GM13976 (cell line): ENCODE measurements around the gene COL4A3.
A peak's percentile ranks its signal among the peaks of the same experiment; 100 is the strongest.

Experiments used
- DNase-seq: peaks from one replicate; pipeline ENCODE4 v3.0.0; 2012; ENCODE audit warnings: low spot score
- CTCF ChIP-seq: IDR thresholded peaks from 2 replicates; pipeline ENCODE4 v1.5.1; 2012; ENCODE audit warnings: borderline replicate concordance, mild to moderate bottlenecking; ENCODE audit not compliant: insufficient read depth; ENCODE audit errors: extremely low read depth, missing control alignments, control extremely low read depth
- in situ Hi-C: fragments of 300-500 bp; cut with MboI; formaldehyde crosslinking; loops from one replicate; pipeline ENCODE4 v1.12.0; 2022; ENCODE audit warnings: low sequenced_read_pairs, mixed read lengths, inconsistent platforms; ENCODE audit not compliant: unreplicated experiment

The COL4A3 gene

GRCh38 chr2:227351639-227352038 lies 187.2 kb downstream of the COL4A3 start:
- TF ChIP-seq CTCF: no peak
- in situ Hi-C loops: no loop called here
- DNase-seq: peak; percentile 25

GRCh38 chr2:227360351-227360750 lies 195.9 kb downstream of the COL4A3 start:
- DNase-seq: no peak

DNA sequence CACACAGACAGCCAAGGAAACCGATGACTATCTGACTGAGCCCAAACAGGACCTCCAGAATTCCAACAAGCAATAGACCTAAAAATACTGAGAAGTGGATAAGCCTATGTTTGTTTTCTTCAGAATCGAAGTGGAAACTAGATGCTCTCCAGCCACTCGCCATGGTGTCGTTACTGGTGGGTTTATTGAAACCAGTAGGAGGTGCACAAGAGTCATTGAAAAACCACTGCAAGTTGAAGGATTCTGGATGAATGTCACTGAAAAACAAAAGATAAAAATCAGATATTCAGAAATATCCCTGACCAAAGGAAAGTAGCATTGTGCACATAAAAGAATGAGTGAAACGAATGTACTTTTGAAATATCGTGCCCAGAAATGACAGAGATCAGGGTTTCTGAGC lies 199.3 kb downstream of the COL4A3 start:
- no peak for TF ChIP-seq CTCF
- DNase-seq: no peak
- in situ Hi-C loops: no loop called here

More at GRCh38 chr2:227360351-227360750, 195.9 kb downstream of the COL4A3 start:
- in situ Hi-C loops: no loop called here
- no peak for TF ChIP-seq CTCF
